ENCODE results near the gene ATP8B2. TPM values are rescaled to one million over a fixed set of nuclear protein-coding genes. Genes with fewer than 3 reads are reported as not detected.

Gene ATP8B2
- total RNA-seq (10 to 100 TPM in 1 of 2 donors, 1 to 10 TPM in 1; 6.1 to 16.2 TPM), polyA plus RNA-seq (1 to 10 TPM in 1 of 2 donors, under 1 TPM in 1; 0.75 to 4.5 TPM)

GRCh38 chr1:154324669-154325582 is at the start of gene ATP8B2:
ATP8B2 (plus strand) TSS chr1:154325525; CDS start chr1:154328142, 2,617 bp downstream.
- no peaks in the 10 kb centered on the region for H3K27me3 ChIP-seq (ENCODE audit: control insufficient read depth in 4 of 4, insufficient read depth in 4 of 4, low read length in 3 of 4)
- TF ChIP-seq RAD21 (IDR thresholded peaks at IDR 0.05) (peak; percentile 71 to 80), CTCF (IDR thresholded peaks at IDR 0.05; ENCODE audit: low read depth, low read length, missing input control) (peak; percentile 82), YY1 (IDR thresholded peaks at IDR 0.05) (peak; percentile 86), REST (IDR thresholded peaks at IDR 0.05) (no peak), RXRA (IDR thresholded peaks at IDR 0.05) (no peak), ZBTB33 (IDR thresholded peaks at IDR 0.05) (no peak)
- peak within 1 kb of the TSS; percentile 20 to 30 for H3K9ac ChIP-seq (ENCODE audit: low read depth in 1 of 2, low read length in 2 of 2)
- H3K36me3 ChIP-seq (ENCODE audit: control insufficient read depth in 4 of 4, insufficient read depth in 3 of 4, low read depth in 1 of 4, low read length in 3 of 4) = no peaks in the 10 kb centered on the region
- H3K4me1 ChIP-seq (ENCODE audit: control insufficient read depth in 4 of 4, insufficient read depth in 4 of 4, low read length in 3 of 4) = peaks cover 5 to 24% (median 14%) of the 10 kb centered on the region in 4 donors
- H3K9me3 ChIP-seq (ENCODE audit: control insufficient read depth in 4 of 4, low read length in 3 of 4) = no peaks in the 10 kb centered on the region
- 2% methylated on average over 56 of the region's 56 CpGs for WGBS
- peak within 1 kb of the TSS; percentile 59 to 71 for H3K27ac ChIP-seq (ENCODE audit: low read depth in 1 of 2, low read length in 2 of 2)
- peak within 1 kb of the TSS in 2 of 3 donors; percentile 35 to 65 for H3K4me3 ChIP-seq (ENCODE audit: low read depth in 1 of 3, low read length in 3 of 3)
- peak; percentile 71 for DNase-seq (ENCODE audit: low spot score)

- Histone ChIP-seq H3K36me3 (ENCODE audit: control insufficient read depth in 4 of 4, insufficient read depth in 3 of 4, low read depth in 1 of 4, low read length in 3 of 4) (peaks cover 1 to 16% (median 11%) of the 10 kb centered on the region in 4 donors), H3K9me3 (ENCODE audit: control insufficient read depth in 4 of 4, low read length in 3 of 4) (no peaks in the 10 kb centered on the region), H3K9ac (ENCODE audit: low read depth in 1 of 2, low read length in 2 of 2) (no peak overlapping the region), H3K4me1 (ENCODE audit: control insufficient read depth in 4 of 4, insufficient read depth in 4 of 4, low read length in 3 of 4) (peaks cover 1 to 10% (median 9%) of the 10 kb centered on the region in 4 donors), H3K27me3 (ENCODE audit: control insufficient read depth in 4 of 4, insufficient read depth in 4 of 4, low read length in 3 of 4) (no peaks in the 10 kb centered on the region), H3K4me3 (ENCODE audit: low read depth in 1 of 3, low read length in 3 of 3) (no peak overlapping the region), H3K27ac (ENCODE audit: low read depth in 1 of 2, low read length in 2 of 2) (no peak overlapping the region)
- WGBS = 92% methylated on average over 7 of the region's 7 CpGs
- DNase-seq (ENCODE audit: low spot score) = no peak
- TF ChIP-seq SP1 (IDR thresholded peaks at IDR 0.05) (no peak), JUND (IDR thresholded peaks at IDR 0.05) (no peak), YY1 (IDR thresholded peaks at IDR 0.05) (no peak), RAD21 (IDR thresholded peaks at IDR 0.05) (peak; percentile 20), FOXA1 (IDR thresholded peaks at IDR 0.05) (no peak), RXRA (IDR thresholded peaks at IDR 0.05) (no peak), HNF4G (IDR thresholded peaks at IDR 0.05) (no peak), REST (IDR thresholded peaks at IDR 0.05) (no peak), FOXA2 (IDR thresholded peaks at IDR 0.05) (no peak), GABPA (IDR thresholded peaks at IDR 0.05 in 1 of 2, conservative IDR thresholded peaks at IDR 0.05 in 1 of 2) (no peak), CTCF (IDR thresholded peaks at IDR 0.05; ENCODE audit: low read depth, low read length, missing input control) (peak; percentile 13), ZBTB33 (IDR thresholded peaks at IDR 0.05) (no peak)
Measured at GRCh38 chr1:154276797-154277196, 48.5 kb upstream of the ATP8B2 start.
